H1 (cell line): ENCODE measurements around the gene DAB2IP. TPM values are rescaled to one million over a fixed set of nuclear protein-coding genes. Genes with fewer than 3 reads are reported as not detected.

Experiments used
- CHD1 ChIP-seq: IDR thresholded peaks from 2 replicates; pipeline ENCODE4 v1.6.1; 2012; ENCODE audit warnings: low read depth, low read length, improper control_type of control experiment
- EZH2 ChIP-seq: fragments of 200-600 bp; sonication (generic); IDR thresholded peaks from 2 replicates; pipeline ENCODE4 v1.7.1; 2012; ENCODE audit warnings: low read depth, mild to moderate bottlenecking, moderate library complexity, low read length, inconsistent platforms; ENCODE audit not compliant: severe bottlenecking
- SP4 ChIP-seq: IDR thresholded peaks from 2 replicates; pipeline ENCODE4 v1.6.1; 2012; ENCODE audit warnings: low read length, inconsistent platforms
- polyA plus RNA-seq, 7 experiments: library from polyadenylated mRNA; depleted of rRNA in 3 of 7; stranded (reverse) in 5 of 7; unstranded in 2 of 7; fragments of >200 nt in 5 of 7; fragments of 200-250 nt in 2 of 7; gene quantifications; 1 replicate in 5 of 7; 2 replicates in 1 of 7; 4 replicates in 1 of 7; pipeline versions ENCODE4 v1.2.1 to v1.2.3, GENCODE V29; 2011 to 2013; ENCODE audit warnings: missing spikeins in 2 of 7, mixed read lengths in 2 of 7
- total RNA-seq: library from RNA; stranded (reverse); fragmentation: NEBNext Ultra II Directional; extraction: Animal tissue kit (Norgen Biotek cat#: 25700); gene quantifications from 2 replicates; pipeline ENCODE4 v1.2.1, GENCODE V29; 2021
- TF ChIP-seq, protein P1 (sequence below): fragments of 300-600 bp; sonication (generic); IDR thresholded peaks from 2 replicates; pipeline ENCODE4 v1.7.1; 2012; ENCODE audit warnings: low read length, moderate library complexity, mild to moderate bottlenecking, inconsistent platforms; ENCODE audit not compliant: insufficient replicate concordance

DAB2IP gene
- total and polyA plus RNA-seq, 2 of the 8 experiments (the other 6 are each of a cell fraction or from before 2014, with no cell fraction given): 19.7 to 39.5 TPM

- TF ChIP-seq, protein P1, sequence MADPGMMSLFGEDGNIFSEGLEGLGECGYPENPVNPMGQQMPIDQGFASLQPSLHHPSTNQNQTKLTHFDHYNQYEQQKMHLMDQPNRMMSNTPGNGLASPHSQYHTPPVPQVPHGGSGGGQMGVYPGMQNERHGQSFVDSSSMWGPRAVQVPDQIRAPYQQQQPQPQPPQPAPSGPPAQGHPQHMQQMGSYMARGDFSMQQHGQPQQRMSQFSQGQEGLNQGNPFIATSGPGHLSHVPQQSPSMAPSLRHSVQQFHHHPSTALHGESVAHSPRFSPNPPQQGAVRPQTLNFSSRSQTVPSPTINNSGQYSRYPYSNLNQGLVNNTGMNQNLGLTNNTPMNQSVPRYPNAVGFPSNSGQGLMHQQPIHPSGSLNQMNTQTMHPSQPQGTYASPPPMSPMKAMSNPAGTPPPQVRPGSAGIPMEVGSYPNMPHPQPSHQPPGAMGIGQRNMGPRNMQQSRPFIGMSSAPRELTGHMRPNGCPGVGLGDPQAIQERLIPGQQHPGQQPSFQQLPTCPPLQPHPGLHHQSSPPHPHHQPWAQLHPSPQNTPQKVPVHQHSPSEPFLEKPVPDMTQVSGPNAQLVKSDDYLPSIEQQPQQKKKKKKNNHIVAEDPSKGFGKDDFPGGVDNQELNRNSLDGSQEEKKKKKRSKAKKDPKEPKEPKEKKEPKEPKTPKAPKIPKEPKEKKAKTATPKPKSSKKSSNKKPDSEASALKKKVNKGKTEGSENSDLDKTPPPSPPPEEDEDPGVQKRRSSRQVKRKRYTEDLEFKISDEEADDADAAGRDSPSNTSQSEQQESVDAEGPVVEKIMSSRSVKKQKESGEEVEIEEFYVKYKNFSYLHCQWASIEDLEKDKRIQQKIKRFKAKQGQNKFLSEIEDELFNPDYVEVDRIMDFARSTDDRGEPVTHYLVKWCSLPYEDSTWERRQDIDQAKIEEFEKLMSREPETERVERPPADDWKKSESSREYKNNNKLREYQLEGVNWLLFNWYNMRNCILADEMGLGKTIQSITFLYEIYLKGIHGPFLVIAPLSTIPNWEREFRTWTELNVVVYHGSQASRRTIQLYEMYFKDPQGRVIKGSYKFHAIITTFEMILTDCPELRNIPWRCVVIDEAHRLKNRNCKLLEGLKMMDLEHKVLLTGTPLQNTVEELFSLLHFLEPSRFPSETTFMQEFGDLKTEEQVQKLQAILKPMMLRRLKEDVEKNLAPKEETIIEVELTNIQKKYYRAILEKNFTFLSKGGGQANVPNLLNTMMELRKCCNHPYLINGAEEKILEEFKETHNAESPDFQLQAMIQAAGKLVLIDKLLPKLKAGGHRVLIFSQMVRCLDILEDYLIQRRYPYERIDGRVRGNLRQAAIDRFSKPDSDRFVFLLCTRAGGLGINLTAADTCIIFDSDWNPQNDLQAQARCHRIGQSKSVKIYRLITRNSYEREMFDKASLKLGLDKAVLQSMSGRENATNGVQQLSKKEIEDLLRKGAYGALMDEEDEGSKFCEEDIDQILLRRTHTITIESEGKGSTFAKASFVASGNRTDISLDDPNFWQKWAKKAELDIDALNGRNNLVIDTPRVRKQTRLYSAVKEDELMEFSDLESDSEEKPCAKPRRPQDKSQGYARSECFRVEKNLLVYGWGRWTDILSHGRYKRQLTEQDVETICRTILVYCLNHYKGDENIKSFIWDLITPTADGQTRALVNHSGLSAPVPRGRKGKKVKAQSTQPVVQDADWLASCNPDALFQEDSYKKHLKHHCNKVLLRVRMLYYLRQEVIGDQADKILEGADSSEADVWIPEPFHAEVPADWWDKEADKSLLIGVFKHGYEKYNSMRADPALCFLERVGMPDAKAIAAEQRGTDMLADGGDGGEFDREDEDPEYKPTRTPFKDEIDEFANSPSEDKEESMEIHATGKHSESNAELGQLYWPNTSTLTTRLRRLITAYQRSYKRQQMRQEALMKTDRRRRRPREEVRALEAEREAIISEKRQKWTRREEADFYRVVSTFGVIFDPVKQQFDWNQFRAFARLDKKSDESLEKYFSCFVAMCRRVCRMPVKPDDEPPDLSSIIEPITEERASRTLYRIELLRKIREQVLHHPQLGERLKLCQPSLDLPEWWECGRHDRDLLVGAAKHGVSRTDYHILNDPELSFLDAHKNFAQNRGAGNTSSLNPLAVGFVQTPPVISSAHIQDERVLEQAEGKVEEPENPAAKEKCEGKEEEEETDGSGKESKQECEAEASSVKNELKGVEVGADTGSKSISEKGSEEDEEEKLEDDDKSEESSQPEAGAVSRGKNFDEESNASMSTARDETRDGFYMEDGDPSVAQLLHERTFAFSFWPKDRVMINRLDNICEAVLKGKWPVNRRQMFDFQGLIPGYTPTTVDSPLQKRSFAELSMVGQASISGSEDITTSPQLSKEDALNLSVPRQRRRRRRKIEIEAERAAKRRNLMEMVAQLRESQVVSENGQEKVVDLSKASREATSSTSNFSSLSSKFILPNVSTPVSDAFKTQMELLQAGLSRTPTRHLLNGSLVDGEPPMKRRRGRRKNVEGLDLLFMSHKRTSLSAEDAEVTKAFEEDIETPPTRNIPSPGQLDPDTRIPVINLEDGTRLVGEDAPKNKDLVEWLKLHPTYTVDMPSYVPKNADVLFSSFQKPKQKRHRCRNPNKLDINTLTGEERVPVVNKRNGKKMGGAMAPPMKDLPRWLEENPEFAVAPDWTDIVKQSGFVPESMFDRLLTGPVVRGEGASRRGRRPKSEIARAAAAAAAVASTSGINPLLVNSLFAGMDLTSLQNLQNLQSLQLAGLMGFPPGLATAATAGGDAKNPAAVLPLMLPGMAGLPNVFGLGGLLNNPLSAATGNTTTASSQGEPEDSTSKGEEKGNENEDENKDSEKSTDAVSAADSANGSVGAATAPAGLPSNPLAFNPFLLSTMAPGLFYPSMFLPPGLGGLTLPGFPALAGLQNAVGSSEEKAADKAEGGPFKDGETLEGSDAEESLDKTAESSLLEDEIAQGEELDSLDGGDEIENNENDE: no peak
- TF ChIP-seq SP4 (no peak), EZH2 (no peak), CHD1 (no peak)
Observed at GRCh38 chr9:121801579-121801978, 150.1 kb downstream of the DAB2IP start (continued).
